Osteocyte (in vitro differentiated cells): ENCODE measurements around the gene ANKRD12. TPM values are rescaled to one million over a fixed set of nuclear protein-coding genes. Genes with fewer than 3 reads are reported as not detected.
"Not testable (repeated sequence)": the region's sequence is repeated elsewhere in the genome, so short reads cannot be mapped to it uniquely, and the experiment has no call there.

ENCODE experiments used
- DNase-seq: peaks from one replicate; pipeline ENCODE4 v3.0.0; 2021; ENCODE audit warnings: mixed read lengths; ENCODE audit not compliant: unreplicated experiment; ENCODE audit errors: extremely low spot score
- H3K27ac Mint-ChIP-seq: one replicate; pipeline ENCODE4 v1.8.0; 2021; ENCODE audit warnings: mild to moderate bottlenecking, mixed read lengths; ENCODE audit not compliant: unreplicated experiment
- H3K27me3 Mint-ChIP-seq: one replicate; pipeline ENCODE4 v1.8.0; 2021; ENCODE audit warnings: mixed read lengths; ENCODE audit not compliant: unreplicated experiment
- H3K36me3 Mint-ChIP-seq: one replicate; pipeline ENCODE4 v1.8.0; 2021; ENCODE audit warnings: mixed read lengths; ENCODE audit not compliant: unreplicated experiment
- H3K4me1 Mint-ChIP-seq: one replicate; pipeline ENCODE4 v1.8.0; 2021; ENCODE audit warnings: mixed read lengths; ENCODE audit not compliant: unreplicated experiment
- H3K4me3 Mint-ChIP-seq: one replicate; pipeline ENCODE4 v1.8.0; 2021; ENCODE audit warnings: mild to moderate bottlenecking, moderate library complexity, mixed read lengths; ENCODE audit not compliant: unreplicated experiment
- H3K9me3 Mint-ChIP-seq: one replicate; pipeline ENCODE4 v1.8.0; 2021; ENCODE audit warnings: mixed read lengths; ENCODE audit not compliant: unreplicated experiment
- CTCF ChIP-seq: fragments of 200-600 bp; sonication (generic); IDR thresholded peaks from 2 replicates; pipeline ENCODE4 v1.5.0; 2021; ENCODE audit warnings: antibody characterized with exemption, mild to moderate bottlenecking, moderate library complexity
- long read RNA-seq: library from polyadenylated mRNA; unstranded; transcript quantifications from one replicate; pipeline ENCODE4 v2.0.0, GENCODE V29; 2021
- total RNA-seq: library from RNA; stranded (reverse); gene quantifications from 2 replicates; pipeline ENCODE4 v1.2.1, GENCODE V29; 2021

ANKRD12 gene
- 33.1 and 40.0 TPM in 2 replicates for total RNA-seq
- long read RNA-seq, partial matches to known transcripts = 53 of 170 reads
- long read RNA-seq, other reads (novel, unspliced or antisense) = 117 of 170 reads

DNA sequence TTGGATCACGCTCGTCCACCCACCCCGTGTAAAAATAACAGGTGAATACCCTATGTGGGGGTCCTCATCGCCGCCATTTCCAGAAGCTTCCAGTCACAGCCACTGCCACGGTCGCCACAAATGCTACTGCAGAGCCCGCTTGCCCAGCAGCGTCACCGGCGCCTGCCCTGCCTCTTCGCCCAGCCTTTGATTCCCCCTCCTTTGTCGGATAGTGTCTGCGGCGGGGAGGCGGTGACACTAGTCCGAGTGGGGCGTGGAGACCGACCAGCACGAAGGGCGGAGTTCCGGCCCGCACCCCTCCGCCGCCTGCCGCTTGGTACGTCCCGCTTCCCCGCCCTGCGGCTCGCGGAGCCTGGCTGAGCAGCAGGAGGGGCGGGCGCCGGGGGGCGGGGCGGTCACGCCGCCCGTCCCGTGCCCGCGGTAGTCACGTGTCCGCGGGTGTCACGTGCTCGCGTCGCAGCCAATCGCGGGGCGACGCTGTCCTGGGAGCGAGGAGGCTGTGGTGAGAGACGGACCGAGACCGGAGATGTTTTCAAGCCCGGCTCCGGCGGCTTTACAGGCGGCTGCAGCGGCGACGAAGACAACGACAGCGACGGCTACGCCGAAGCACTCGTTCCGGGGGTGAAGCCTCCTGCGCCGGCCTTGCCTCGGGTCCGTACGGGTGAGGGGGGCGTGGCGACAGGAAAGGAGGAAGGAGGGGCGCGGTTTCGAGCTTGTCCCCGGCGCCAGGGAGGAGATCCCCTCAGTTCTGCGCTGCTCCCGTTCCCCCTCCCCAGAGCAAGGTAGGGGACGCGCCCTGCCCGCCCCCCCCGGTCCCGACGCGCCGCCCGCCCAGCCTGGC, at the start of gene ANKRD12:
Gene ANKRD12 (plus strand): TSS at position 467 of the 841 bp plus-strand sequence. CDS start 45,652 bp downstream, outside the sequence.
- H3K4me3 Mint-ChIP-seq = peak within 1 kb of the TSS; percentile 96
- DNase-seq = peak; percentile 99
- peaks cover 11% of the 10 kb centered on the region for H3K36me3 Mint-ChIP-seq
- H3K9me3 Mint-ChIP-seq = no peaks in the 10 kb centered on the region
- H3K27me3 Mint-ChIP-seq = no peaks in the 10 kb centered on the region
- peaks cover 49% of the 10 kb centered on the region for H3K4me1 Mint-ChIP-seq
- no peak for TF ChIP-seq CTCF
- peak within 1 kb of the TSS; percentile 99 for H3K27ac Mint-ChIP-seq

DNA sequence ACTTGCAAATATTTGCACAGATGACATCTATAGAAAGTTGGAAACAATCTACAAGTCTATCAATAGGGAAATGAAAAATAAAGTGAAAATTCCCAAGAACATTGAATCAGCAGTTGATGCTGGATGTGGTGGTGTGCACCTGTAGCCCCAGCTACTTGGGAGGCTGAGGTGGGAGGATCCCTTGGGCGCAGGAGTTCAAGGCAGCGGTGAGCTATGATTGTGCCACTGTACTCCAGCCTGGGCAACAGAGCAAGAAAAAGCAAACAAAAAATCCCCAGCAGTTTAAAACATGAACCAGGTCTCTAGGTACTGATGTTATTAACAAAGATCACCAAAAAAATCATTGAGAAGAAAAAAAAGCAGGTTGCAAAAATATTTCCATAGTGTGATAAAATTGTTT, 49.4 kb upstream of the ANKRD12 start:
- TF ChIP-seq CTCF = no peak
- no peaks in the 10 kb centered on the region for H3K27me3 Mint-ChIP-seq
- no peak overlapping the region for H3K27ac Mint-ChIP-seq
- H3K4me1 Mint-ChIP-seq = no peaks in the 10 kb centered on the region
- H3K36me3 Mint-ChIP-seq = no peaks in the 10 kb centered on the region
- H3K4me3 Mint-ChIP-seq = no peak overlapping the region
- H3K9me3 Mint-ChIP-seq = no peaks in the 10 kb centered on the region
- DNase-seq = no peak

GRCh38 chr18:9088252-9088651, 48.3 kb upstream of the ANKRD12 start:
- Mint-ChIP-seq H3K36me3 (no peaks in the 10 kb centered on the region), H3K4me3 (no peak overlapping the region), H3K4me1 (peaks cover 4% of the 10 kb centered on the region), H3K27ac (no peak overlapping the region), H3K27me3 (no peaks in the 10 kb centered on the region), H3K9me3 (no peaks in the 10 kb centered on the region)
- no peak for DNase-seq
- TF ChIP-seq CTCF = no peak

DNA sequence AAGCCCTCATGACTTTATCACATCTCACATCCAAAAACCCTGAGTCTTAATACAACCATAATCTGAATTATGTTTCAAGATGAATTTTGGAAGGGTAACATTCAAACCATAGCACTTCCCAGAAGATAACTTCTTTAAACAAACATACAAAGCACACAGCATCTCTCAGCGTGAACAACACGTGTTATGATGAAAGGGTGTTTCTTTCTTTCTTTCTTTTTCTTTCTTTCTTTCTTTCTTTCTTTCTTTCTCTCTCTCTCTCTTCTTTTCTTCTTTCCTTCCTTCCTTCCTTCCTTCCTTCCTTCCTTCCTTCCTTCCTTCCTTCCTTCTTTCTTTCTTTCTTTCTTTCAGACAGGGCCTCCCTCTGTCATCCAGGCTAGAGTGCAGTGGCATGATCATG, 47.9 kb upstream of the ANKRD12 start:
- not testable (repeated sequence) for H3K27me3 Mint-ChIP-seq, H3K9me3 Mint-ChIP-seq, H3K36me3 Mint-ChIP-seq, H3K4me3 Mint-ChIP-seq, H3K4me1 Mint-ChIP-seq, H3K27ac Mint-ChIP-seq, DNase-seq

GRCh38 chr18:9090578-9090977, 46.0 kb upstream of the ANKRD12 start:
- no peaks in the 10 kb centered on the region for H3K36me3 Mint-ChIP-seq
- H3K4me1 Mint-ChIP-seq = peaks cover 24% of the 10 kb centered on the region

More at GRCh38 chr18:9090578-9090977, 46.0 kb upstream of the ANKRD12 start:
- Mint-ChIP-seq H3K27ac (no peak overlapping the region), H3K4me3 (no peak overlapping the region), H3K9me3 (no peaks in the 10 kb centered on the region), H3K27me3 (no peaks in the 10 kb centered on the region)
- no peak for TF ChIP-seq CTCF
- no peak for DNase-seq
